ENCODE results near the gene FARS2.

FARS2 gene

DNA sequence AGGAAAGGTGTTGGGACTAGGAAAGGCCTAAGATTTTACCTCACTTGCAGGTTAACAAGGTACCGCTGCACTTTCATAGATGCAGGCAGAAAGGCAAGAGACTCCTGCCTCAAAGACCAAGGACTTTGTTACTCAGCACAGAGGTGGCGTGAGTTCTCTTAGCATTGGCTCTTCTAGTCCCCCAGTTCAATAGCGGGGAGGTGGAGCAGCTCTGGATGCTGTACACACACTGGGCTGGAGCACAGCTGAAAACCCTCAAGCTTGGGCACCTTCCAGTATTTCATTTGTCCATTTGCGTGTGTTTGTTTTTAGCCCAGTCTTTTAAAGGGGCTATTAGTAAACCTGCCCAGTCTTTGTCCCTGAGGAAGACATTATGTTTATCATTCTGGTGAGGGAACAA lies 345.2 kb downstream of the FARS2 start:
- Histone ChIP-seq H2BK5ac (ENCODE audit: low read length) (no peak overlapping the region), H3K4me3 (ENCODE audit: low read length) (no peak overlapping the region), H3K27me3 (ENCODE audit: insufficient read depth, low read length, poor library complexity) (no peaks in the 10 kb centered on the region), H4K8ac (ENCODE audit: low read depth, low read length) (no peak overlapping the region), H3K79me2 (ENCODE audit: control insufficient read depth, insufficient read depth, low read length) (no peaks in the 10 kb centered on the region), H3K27ac (ENCODE audit: low read depth, low read length) (no peak overlapping the region), H4K5ac (ENCODE audit: low read length) (no peak overlapping the region), H3K4me2 (ENCODE audit: low read length) (no peak overlapping the region), H2AK5ac (ENCODE audit: low read length) (no peak overlapping the region), H3K18ac (ENCODE audit: low read length) (no peak overlapping the region), H3K79me1 (ENCODE audit: low read length) (no peaks in the 10 kb centered on the region), H3K56ac (ENCODE audit: low read length) (no peak overlapping the region), H2BK15ac (replicated peaks; ENCODE audit: low read depth) (no peak overlapping the region), H2BK120ac (ENCODE audit: low read depth, low read length) (no peak overlapping the region), H3K36me3 (ENCODE audit: control insufficient read depth, insufficient read depth, low read length) (no peaks in the 10 kb centered on the region), H3K23ac (ENCODE audit: low read length) (no peak overlapping the region), H3K4me1 (ENCODE audit: control insufficient read depth, low read depth, low read length) (no peaks in the 10 kb centered on the region), H3K4ac (ENCODE audit: low read depth, low read length) (no peak overlapping the region), H3K9ac (ENCODE audit: low read length) (no peak overlapping the region)
- no peak for DNase-seq
- WGBS (ENCODE audit: extremely low coverage, insufficient coverage, low lambda C conversion rate) = no CpG with 5 or more reads among the region's 4 CpGs

DNA sequence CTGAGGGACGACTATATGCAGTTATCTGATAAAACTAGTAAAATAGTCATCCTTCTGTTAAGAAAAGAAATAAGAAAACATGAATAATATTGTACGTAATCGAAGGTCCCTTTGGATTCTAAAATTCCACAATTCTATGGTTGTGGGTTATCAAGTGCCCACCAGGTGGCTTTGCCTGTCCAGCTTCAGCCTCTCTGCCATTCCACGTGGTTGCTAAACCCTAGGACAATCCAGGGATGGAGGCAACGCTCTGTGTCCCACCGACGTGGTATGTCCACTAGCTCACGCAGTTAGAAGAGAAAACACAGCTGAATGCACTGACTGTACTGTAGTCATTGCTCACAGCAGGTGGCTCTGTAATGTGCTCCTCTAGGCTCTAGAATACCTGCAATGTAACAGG lies 349.3 kb downstream of the FARS2 start:
- Histone ChIP-seq H2BK120ac (ENCODE audit: low read depth, low read length) (no peak overlapping the region), H3K27me3 (ENCODE audit: insufficient read depth, low read length, poor library complexity) (no peaks in the 10 kb centered on the region), H3K4ac (ENCODE audit: low read depth, low read length) (no peak overlapping the region), H3K23ac (ENCODE audit: low read length) (no peak overlapping the region), H3K4me2 (ENCODE audit: low read length) (no peak overlapping the region), H2BK15ac (replicated peaks; ENCODE audit: low read depth) (no peak overlapping the region), H3K79me1 (ENCODE audit: low read length) (no peaks in the 10 kb centered on the region), H3K36me3 (ENCODE audit: control insufficient read depth, insufficient read depth, low read length) (no peaks in the 10 kb centered on the region), H3K27ac (ENCODE audit: low read depth, low read length) (no peak overlapping the region), H4K8ac (ENCODE audit: low read depth, low read length) (no peak overlapping the region), H3K18ac (ENCODE audit: low read length) (no peak overlapping the region), H2BK5ac (ENCODE audit: low read length) (no peak overlapping the region), H4K5ac (ENCODE audit: low read length) (no peak overlapping the region), H3K4me3 (ENCODE audit: low read length) (no peak overlapping the region), H3K4me1 (ENCODE audit: control insufficient read depth, low read depth, low read length) (no peaks in the 10 kb centered on the region), H3K9ac (ENCODE audit: low read length) (no peak overlapping the region), H2AK5ac (ENCODE audit: low read length) (no peak overlapping the region), H3K79me2 (ENCODE audit: control insufficient read depth, insufficient read depth, low read length) (no peaks in the 10 kb centered on the region), H3K56ac (ENCODE audit: low read length) (no peak overlapping the region)
- WGBS (ENCODE audit: extremely low coverage, insufficient coverage, low lambda C conversion rate) = no CpG with 5 or more reads among the region's 8 CpGs
- DNase-seq = no peak

DNA sequence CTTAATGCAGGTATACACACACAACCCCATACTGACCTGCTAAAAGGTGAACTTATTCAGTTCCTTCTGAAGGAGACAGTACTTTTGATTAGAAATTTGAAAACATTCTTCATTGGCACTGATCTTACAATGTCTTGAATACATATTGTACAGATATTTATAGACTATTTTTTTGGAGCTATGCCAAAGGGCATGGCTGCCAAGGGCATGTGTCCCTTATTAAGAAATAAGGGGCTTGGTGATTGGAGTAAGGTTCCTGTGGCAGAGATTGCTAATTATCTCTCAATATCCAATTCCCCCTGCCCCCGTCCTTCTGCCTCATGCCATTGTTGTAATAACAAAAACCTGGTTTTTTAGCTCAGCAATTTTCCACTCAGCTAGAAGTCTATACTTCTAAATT lies 355.9 kb downstream of the FARS2 start:
- Histone ChIP-seq H4K8ac (ENCODE audit: low read depth, low read length) (no peak overlapping the region), H4K5ac (ENCODE audit: low read length) (no peak overlapping the region), H3K27me3 (ENCODE audit: insufficient read depth, low read length, poor library complexity) (no peaks in the 10 kb centered on the region), H3K4ac (ENCODE audit: low read depth, low read length) (no peak overlapping the region), H3K18ac (ENCODE audit: low read length) (no peak overlapping the region), H2BK5ac (ENCODE audit: low read length) (no peak overlapping the region), H3K56ac (ENCODE audit: low read length) (no peak overlapping the region), H3K4me2 (ENCODE audit: low read length) (no peak overlapping the region), H3K4me3 (ENCODE audit: low read length) (no peak overlapping the region), H3K9ac (ENCODE audit: low read length) (no peak overlapping the region), H2BK15ac (replicated peaks; ENCODE audit: low read depth) (no peak overlapping the region), H2AK5ac (ENCODE audit: low read length) (no peak overlapping the region), H3K4me1 (ENCODE audit: control insufficient read depth, low read depth, low read length) (no peaks in the 10 kb centered on the region), H3K27ac (ENCODE audit: low read depth, low read length) (no peak overlapping the region), H3K36me3 (ENCODE audit: control insufficient read depth, insufficient read depth, low read length) (no peaks in the 10 kb centered on the region), H3K79me2 (ENCODE audit: control insufficient read depth, insufficient read depth, low read length) (no peaks in the 10 kb centered on the region), H3K79me1 (ENCODE audit: low read length) (no peaks in the 10 kb centered on the region), H2BK120ac (ENCODE audit: low read depth, low read length) (no peak overlapping the region), H3K23ac (ENCODE audit: low read length) (no peak overlapping the region)
- DNase-seq = no peak
- no CpG with 5 or more reads among the region's 1 CpG for WGBS (ENCODE audit: extremely low coverage, insufficient coverage, low lambda C conversion rate)

DNA sequence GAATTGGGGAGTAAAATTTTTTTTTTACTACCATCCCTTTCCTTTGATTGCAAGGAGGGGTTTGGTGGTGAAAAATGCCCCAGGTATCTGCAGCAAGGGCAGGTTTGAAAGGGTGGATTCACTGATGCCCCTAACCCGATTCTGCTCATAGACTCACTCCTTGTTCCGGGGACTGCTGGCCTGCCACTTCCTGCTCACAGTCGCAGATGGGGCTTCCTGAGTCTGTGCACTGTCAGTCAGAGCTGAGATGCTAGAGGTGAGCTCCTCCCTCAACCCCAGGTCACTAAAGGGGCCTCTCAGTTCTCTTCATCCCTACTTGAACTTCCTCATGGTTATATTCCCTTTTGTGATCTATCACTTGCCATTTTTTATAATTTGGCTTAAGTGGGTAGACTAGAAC lies 357.9 kb downstream of the FARS2 start:
- no peak overlapping the region for H3K27ac ChIP-seq (ENCODE audit: low read depth, low read length)
- no peak overlapping the region for H2BK120ac ChIP-seq (ENCODE audit: low read depth, low read length)
- no peak for DNase-seq
- H3K4ac ChIP-seq (ENCODE audit: low read depth, low read length) = no peak overlapping the region
- H3K79me2 ChIP-seq (ENCODE audit: control insufficient read depth, insufficient read depth, low read length) = no peaks in the 10 kb centered on the region
- no peak overlapping the region for H3K23ac ChIP-seq (ENCODE audit: low read length)
- no peak overlapping the region for H3K4me3 ChIP-seq (ENCODE audit: low read length)
- no peak overlapping the region for H3K56ac ChIP-seq (ENCODE audit: low read length)
- no peak overlapping the region for H2AK5ac ChIP-seq (ENCODE audit: low read length)
- no peak overlapping the region for H3K18ac ChIP-seq (ENCODE audit: low read length)
- H4K8ac ChIP-seq (ENCODE audit: low read depth, low read length) = no peak overlapping the region
- H2BK5ac ChIP-seq (ENCODE audit: low read length) = no peak overlapping the region
- no peaks in the 10 kb centered on the region for H3K27me3 ChIP-seq (ENCODE audit: insufficient read depth, low read length, poor library complexity)
- H2BK15ac ChIP-seq (replicated peaks; ENCODE audit: low read depth) = no peak overlapping the region
- H3K36me3 ChIP-seq (ENCODE audit: control insufficient read depth, insufficient read depth, low read length) = no peaks in the 10 kb centered on the region
- H3K9ac ChIP-seq (ENCODE audit: low read length) = no peak overlapping the region
- H3K4me2 ChIP-seq (ENCODE audit: low read length) = no peak overlapping the region
- no peak overlapping the region for H4K5ac ChIP-seq (ENCODE audit: low read length)
- H3K79me1 ChIP-seq (ENCODE audit: low read length) = no peaks in the 10 kb centered on the region
- H3K4me1 ChIP-seq (ENCODE audit: control insufficient read depth, low read depth, low read length) = no peaks in the 10 kb centered on the region
- no CpG with 5 or more reads among the region's 3 CpGs for WGBS (ENCODE audit: extremely low coverage, insufficient coverage, low lambda C conversion rate)

DNA sequence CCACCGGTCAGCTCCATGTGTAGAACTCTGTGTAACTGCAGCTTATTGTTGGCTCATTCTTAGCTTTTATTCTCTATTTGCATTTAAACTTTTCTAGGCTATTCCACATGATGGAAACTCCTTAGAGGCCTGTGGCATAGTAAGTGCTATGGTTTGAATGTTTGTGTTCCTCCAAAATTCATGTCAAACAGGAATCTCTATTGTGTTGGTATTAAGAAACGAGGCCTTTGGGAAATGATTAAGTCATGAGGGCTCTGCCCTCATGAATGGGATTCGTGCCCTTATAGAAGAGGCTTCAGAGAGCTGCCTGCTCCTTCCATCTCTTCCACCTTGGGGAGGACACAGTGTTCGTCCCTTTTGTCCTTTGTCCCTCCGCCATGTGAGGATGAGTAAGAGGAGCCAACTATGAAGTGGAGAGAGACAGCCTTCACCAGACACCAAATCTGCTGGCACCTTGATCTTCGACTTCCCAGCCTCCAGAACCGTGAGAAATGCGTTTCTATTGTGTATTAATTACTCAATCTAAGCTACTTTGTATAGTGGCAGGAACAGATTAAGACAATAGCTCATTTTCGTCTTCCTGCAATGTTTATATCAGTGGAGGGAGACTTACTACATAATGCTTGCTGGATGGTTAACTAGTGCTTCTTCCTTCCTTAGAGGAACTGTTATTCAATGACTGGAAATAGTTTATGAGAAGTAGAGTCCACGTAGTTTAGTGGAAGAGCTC lies 361.1 kb downstream of the FARS2 start:
- Histone ChIP-seq H3K4me1 (ENCODE audit: control insufficient read depth, low read depth, low read length) (no peaks in the 10 kb centered on the region), H3K4me3 (ENCODE audit: low read length) (no peak overlapping the region), H3K23ac (ENCODE audit: low read length) (no peak overlapping the region), H2AK5ac (ENCODE audit: low read length) (no peak overlapping the region), H2BK120ac (ENCODE audit: low read depth, low read length) (no peak overlapping the region), H3K79me2 (ENCODE audit: control insufficient read depth, insufficient read depth, low read length) (no peaks in the 10 kb centered on the region), H3K4ac (ENCODE audit: low read depth, low read length) (no peak overlapping the region), H2BK5ac (ENCODE audit: low read length) (no peak overlapping the region), H3K27me3 (ENCODE audit: insufficient read depth, low read length, poor library complexity) (no peaks in the 10 kb centered on the region), H3K18ac (ENCODE audit: low read length) (no peak overlapping the region), H3K27ac (ENCODE audit: low read depth, low read length) (no peak overlapping the region), H3K79me1 (ENCODE audit: low read length) (no peaks in the 10 kb centered on the region), H3K4me2 (ENCODE audit: low read length) (no peak overlapping the region), H2BK15ac (replicated peaks; ENCODE audit: low read depth) (no peak overlapping the region), H3K9ac (ENCODE audit: low read length) (no peak overlapping the region), H4K8ac (ENCODE audit: low read depth, low read length) (no peak overlapping the region), H3K36me3 (ENCODE audit: control insufficient read depth, insufficient read depth, low read length) (no peaks in the 10 kb centered on the region), H4K5ac (ENCODE audit: low read length) (no peak overlapping the region), H3K56ac (ENCODE audit: low read length) (no peak overlapping the region)
- no peak for DNase-seq
- no CpG with 5 or more reads among the region's 10 CpGs for WGBS (ENCODE audit: extremely low coverage, insufficient coverage, low lambda C conversion rate)

DNA sequence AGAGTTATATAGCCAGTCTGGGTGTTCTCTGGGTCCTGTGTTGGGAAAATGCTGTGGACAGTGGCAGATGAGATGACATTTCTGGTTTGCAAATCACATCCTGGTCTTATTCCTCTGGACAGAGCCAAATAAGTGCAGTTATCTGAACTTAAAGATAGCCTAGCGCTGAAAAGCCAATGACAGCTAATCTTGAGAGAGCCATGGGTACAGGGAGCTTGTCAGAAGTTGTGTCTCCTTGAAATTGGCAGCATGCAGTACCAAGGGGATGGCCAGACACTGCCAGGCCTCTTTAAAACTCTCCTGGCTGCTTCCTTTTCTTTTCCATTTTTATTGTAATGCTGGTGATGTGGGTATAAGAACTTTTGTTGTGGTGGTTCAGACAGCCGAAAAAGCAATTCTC lies 362.5 kb downstream of the FARS2 start:
- WGBS (ENCODE audit: extremely low coverage, insufficient coverage, low lambda C conversion rate) = no CpG with 5 or more reads among the region's 2 CpGs
- no peak for DNase-seq
- no peak overlapping the region for H3K56ac ChIP-seq (ENCODE audit: low read length)

More for the DNA sequence above, 362.5 kb downstream of the FARS2 start:
- H2BK5ac ChIP-seq (ENCODE audit: low read length) = no peak overlapping the region
- H2BK120ac ChIP-seq (ENCODE audit: low read depth, low read length) = no peak overlapping the region
- no peaks in the 10 kb centered on the region for H3K4me1 ChIP-seq (ENCODE audit: control insufficient read depth, low read depth, low read length)
- H4K8ac ChIP-seq (ENCODE audit: low read depth, low read length) = no peak overlapping the region
- H3K79me2 ChIP-seq (ENCODE audit: control insufficient read depth, insufficient read depth, low read length) = no peaks in the 10 kb centered on the region
- no peaks in the 10 kb centered on the region for H3K36me3 ChIP-seq (ENCODE audit: control insufficient read depth, insufficient read depth, low read length)
- H3K9ac ChIP-seq (ENCODE audit: low read length) = no peak overlapping the region
- no peak overlapping the region for H3K27ac ChIP-seq (ENCODE audit: low read depth, low read length)
- no peak overlapping the region for H4K5ac ChIP-seq (ENCODE audit: low read length)
- no peak overlapping the region for H3K4me2 ChIP-seq (ENCODE audit: low read length)
- no peaks in the 10 kb centered on the region for H3K27me3 ChIP-seq (ENCODE audit: insufficient read depth, low read length, poor library complexity)
- no peak overlapping the region for H2AK5ac ChIP-seq (ENCODE audit: low read length)
- H3K23ac ChIP-seq (ENCODE audit: low read length) = no peak overlapping the region
- H3K4me3 ChIP-seq (ENCODE audit: low read length) = no peak overlapping the region
- no peaks in the 10 kb centered on the region for H3K79me1 ChIP-seq (ENCODE audit: low read length)
- H2BK15ac ChIP-seq (replicated peaks; ENCODE audit: low read depth) = no peak overlapping the region
- H3K4ac ChIP-seq (ENCODE audit: low read depth, low read length) = no peak overlapping the region
- no peak overlapping the region for H3K18ac ChIP-seq (ENCODE audit: low read length)

Measured in mesendoderm (in vitro differentiated cells).